NCI-H1694 treated with DMSO at 0.1 percent for 48 hours (cell line): ENCODE results near the gene DUSP28.
A peak's percentile ranks its signal among the peaks of the same experiment; 100 is the strongest.

Experiments
- DNase-seq: peaks from one replicate; lab custom pipeline; 2025; lab: John Stamatoyannopoulos, UW

DUSP28 gene

GRCh38 chr2:240586919-240587800 lies 27.0 kb downstream of the DUSP28 start:
- no peak for DNase-seq

- no peak for DNase-seq
Measured at GRCh38 chr2:240588006-240588655, 28.0 kb downstream of the DUSP28 start.

GRCh38 chr2:240588669-240589068 lies 28.5 kb downstream of the DUSP28 start:
- DNase-seq: no peak

GRCh38 chr2:240589375-240589774 lies 29.2 kb downstream of the DUSP28 start:
- DNase-seq: no peak

- DNase-seq: no peak
Measured at GRCh38 chr2:240589850-240590525, 29.8 kb downstream of the DUSP28 start.

- DNase-seq: no peak
Measured at GRCh38 chr2:240590681-240591111, 30.5 kb downstream of the DUSP28 start.

GRCh38 chr2:240591226-240591625 lies 31.1 kb downstream of the DUSP28 start:
- no peak for DNase-seq

GRCh38 chr2:240591784-240592183 lies 31.6 kb downstream of the DUSP28 start:
- no peak for DNase-seq

- DNase-seq: peak; percentile 96
Measured at GRCh38 chr2:240593026-240593702, 33.0 kb downstream of the DUSP28 start.

- DNase-seq: no peak
Measured at GRCh38 chr2:240593703-240594451, 33.7 kb downstream of the DUSP28 start.

GRCh38 chr2:240594511-240595380 lies 34.6 kb downstream of the DUSP28 start:
- DNase-seq: no peak

GRCh38 chr2:240595381-240596079 lies 35.4 kb downstream of the DUSP28 start:
- DNase-seq: peak; percentile 55

GRCh38 chr2:240596080-240596460 lies 35.9 kb downstream of the DUSP28 start:
- DNase-seq: no peak

GRCh38 chr2:240596491-240596931 lies 36.4 kb downstream of the DUSP28 start:
- no peak for DNase-seq

- DNase-seq: no peak
Measured at GRCh38 chr2:240597054-240597418, 36.9 kb downstream of the DUSP28 start.

GRCh38 chr2:240597419-240598181 lies 37.4 kb downstream of the DUSP28 start:
- DNase-seq: no peak

GRCh38 chr2:240598311-240598911 lies 38.3 kb downstream of the DUSP28 start:
- DNase-seq: no peak

GRCh38 chr2:240599141-240599583 lies 39.0 kb downstream of the DUSP28 start:
- no peak for DNase-seq
